UCSD-AML1 (cell line): Measurements from ENCODE around the gene NOB1.

ENCODE experiments used
- DNase-seq: peaks from one replicate; lab custom pipeline; 2025; ENCODE audit not compliant: unreplicated experiment; lab: John Stamatoyannopoulos, UW

The NOB1 gene

DNA sequence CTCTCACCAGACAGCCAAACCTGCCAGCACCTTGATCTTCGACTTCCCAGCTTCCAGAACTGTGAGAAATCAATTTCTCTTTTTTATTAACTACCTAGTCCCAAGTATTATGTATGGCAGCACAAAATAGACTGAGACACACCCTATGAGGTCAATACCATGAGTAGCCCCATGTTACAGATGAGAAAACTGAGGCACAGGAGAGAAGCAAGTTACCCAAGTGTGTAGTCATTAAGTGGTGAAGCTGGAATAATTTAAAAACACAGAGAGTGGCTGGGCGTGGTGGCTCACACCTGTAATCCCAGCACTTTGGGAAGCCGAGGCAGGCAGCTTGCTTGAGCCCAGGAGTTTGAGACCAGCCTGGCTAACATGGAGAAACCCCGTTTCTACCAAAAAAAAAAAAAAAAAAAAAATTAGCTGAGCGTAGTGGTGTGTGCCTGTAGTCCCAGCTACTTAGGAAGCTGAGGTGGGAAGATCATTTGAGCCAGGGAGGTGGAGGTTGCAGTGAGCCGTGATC, 33.2 kb downstream of the NOB1 start:
- no peak for DNase-seq

DNA sequence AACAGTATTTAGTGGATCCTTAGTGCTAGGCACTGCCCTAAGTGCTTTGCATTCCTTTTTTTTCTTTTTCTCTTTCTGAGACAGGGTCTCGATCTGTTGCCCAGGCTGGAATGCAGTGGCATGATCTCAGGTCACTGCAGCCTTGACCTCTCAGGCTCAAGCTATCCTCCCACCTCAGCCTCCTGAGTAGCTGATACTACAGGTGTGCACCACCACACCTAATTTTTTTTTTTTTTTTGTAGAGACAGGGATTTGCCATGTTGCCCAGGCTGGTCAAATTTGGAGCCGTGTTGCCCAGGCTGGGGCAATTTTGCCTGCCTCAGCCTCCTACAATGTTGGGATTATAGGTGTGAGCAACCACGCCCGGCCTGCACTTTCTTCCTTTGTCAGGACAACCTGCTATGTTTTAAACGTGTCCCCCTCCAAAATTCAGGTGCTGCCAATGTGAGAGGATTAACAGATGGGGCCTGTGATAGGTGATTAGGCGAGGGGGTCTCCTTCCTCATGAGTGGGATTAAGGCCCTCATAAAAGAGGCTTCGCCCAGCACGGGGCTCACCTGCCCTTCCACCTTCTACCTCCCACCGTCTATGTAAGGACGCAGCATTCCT, 33.8 kb downstream of the NOB1 start:
- DNase-seq, result no peak

DNA sequence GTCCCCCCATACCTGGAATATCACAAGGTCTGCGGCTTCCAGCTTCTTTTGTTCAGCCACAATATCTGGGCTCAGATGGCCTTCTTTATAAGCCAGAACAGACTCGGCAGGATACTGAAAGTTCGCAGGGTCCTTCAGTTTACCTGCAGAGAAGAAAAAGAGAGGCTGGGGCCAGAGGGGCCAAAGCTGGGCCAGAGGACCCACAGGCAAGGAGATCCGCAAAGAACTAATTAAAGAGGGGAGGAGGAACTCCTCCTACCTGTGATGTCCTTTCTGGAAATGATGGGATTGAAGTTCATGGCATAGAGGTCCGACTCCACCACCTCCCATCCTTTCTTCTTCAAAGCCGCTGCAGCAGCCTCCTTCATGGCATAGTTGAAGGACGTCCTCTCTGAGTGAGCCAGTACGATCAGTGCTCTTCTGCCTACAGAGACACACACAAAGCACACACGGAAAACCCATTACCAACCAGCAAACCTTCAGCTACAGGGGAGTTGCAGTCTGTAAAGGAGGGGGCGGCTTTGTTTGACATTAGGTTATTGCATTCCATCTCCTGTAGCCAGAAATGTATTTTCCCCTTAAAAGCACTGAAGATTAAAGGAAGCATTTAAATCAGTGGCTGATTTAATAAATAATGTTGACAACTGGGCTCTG, 36.5 kb downstream of the NOB1 start:
- no peak for DNase-seq

DNA sequence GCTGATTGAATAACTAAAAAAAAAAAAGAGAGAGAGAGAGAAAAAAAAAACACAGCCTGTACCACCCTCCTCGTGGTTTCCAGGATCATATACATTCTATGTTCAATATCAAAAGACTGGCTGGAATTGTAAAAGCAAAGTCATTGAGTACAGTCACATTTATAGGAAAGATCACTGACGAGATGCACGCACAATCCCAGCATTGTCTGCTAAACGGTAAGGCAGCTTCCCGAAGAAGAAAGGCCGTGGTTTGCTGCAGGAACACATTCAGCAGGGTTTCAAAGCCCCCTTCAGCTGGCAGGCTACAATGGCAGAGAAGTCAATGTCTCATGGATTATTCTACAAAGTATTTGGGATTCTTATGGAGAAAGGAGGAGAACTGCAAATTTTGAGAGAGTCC, 37.7 kb downstream of the NOB1 start:
- no peak for DNase-seq

DNA sequence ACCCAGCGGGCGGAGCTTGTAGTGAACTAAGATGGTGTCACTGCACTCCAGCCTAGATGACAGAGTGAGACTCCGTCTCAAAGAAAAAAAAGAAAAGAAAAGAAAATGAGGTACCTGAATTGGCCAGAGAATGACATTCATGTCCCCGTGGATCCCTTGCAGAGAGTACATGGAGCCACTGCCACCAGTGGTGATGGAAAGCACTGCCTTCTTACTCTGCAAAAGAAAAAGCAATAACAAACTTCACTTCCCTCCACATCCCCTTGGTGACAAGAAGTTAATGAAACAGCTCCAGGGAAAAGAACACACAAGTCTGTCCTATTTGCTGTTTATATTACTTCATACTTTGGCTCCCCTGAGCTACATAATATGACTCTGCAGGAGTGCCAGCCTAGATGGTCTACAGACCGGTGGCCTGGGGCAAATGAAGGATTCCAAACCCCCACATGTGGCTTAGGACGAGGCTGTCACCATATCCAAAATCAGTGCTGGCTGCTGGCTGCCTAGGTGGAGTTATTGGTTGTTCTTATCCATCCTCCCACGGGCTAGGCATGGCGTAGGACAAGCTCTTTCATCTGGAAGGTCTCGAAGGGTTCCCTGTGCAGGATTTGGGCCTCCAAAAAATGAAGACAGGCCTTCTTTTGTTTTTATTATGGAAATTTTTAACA, 41.7 kb downstream of the NOB1 start:
- no peak for DNase-seq

DNA sequence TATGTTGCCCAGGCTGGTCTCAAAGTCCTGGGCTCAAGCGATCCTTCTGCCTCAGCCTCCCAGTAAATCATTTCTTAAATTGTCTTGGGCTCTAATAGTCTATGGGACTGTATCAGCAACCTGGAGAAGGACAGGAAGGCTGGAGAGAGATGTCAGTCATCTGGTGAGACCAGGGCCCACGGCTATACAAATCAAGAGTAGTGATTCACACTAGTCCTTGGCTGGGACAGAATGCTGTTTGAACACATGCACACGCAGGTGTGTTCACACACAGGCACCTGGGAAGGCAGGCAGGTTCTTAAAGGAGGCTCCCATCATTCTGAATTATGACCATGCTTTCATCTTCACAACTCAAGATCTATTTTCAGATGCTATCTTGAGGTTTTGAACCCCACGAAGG, 42.4 kb downstream of the NOB1 start:
- no peak for DNase-seq

DNA sequence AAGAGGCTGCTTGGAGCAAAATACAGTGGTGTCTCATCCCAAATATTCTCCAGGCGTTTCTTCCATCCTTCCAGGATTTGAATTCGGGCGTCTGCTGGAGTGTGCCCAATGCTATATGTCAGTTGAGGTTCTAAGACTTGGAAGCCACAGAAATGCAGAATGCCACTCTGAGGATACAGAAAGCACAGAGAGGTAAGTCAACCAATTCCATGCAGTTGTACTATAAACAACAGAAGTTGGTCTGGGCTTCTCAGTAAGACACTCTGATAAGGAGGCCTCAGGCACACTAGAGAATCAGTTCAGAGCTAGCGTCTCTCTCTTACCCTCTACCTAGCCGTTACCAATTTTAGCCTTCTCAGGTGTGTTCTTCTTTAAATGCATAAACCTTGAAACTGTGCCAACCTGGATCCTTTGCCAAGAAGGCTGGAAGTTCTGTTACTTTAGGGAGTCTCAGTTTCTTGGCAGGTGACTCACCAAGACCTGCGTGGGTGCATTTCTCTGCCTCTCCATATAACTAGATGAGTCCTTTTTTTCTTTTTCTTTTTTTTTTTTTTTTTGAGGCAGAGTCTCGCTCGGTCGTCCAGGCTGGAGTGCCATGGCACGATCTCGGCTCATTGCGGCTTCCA, 43.5 kb downstream of the NOB1 start:
- DNase-seq, result no peak

DNA sequence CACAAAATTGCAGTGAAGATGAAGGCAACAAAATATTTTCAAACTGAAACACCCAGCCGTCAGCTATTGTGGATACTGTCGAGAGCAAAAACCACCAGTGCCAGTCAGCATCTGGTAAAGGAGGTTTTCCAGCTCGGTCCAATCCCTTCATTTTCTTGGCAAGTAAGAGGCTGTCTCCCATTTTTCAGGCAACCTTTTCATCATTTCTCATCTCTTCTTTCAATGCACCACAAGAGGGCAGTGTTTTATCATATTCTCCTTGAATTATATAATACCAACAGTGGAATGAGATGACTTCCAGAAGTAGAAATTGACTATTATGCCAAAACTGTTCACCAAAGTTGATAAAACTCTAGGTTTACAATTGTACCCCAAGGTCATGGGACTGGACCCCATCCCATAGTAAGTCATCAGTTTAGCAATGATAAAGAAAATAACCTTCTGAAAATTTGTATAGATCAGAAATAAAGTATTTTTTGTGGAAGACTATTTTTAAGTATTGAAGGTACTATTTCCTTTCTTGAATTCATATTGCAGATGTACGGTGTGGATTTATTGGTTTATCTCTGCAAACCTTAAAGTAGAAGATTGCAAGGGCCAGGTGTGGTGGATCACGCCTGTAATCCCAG, 45.2 kb downstream of the NOB1 start:
- no peak for DNase-seq

DNA sequence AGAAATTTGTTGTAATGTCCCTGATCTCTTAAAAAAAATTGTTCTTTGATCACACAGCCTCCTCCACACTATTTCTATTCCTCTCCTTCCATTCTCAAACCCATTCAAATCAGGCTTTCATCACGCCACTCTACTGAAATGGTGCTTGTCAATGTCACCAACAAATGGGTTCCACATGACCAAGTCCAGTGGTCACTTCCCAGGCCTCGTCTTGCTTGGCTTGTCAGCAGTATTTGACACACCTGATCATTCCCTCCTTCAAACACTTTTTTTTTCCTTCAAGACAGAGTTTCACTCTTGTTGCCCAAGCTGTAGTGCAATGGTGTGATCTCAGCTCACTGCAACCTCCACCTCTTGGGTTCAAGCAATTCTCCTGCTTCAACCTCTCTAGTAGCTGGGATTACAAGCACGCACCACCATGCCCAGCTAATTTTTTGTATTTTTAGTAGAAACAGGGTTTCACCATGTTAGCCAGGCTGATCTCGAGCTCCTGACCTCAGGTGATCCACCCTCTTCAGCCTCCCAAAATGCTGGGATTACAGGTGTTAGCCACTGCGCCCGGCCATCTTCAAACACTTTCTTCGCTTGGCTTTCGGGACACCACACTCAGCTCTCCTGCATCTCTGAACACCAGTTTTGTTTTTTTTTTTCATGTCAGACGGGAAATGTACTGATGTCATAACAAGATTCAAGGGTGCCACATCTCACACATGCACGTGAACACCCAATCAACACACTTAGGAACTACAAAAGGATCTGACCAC, 46.6 kb downstream of the NOB1 start:
- DNase-seq, result no peak

DNA sequence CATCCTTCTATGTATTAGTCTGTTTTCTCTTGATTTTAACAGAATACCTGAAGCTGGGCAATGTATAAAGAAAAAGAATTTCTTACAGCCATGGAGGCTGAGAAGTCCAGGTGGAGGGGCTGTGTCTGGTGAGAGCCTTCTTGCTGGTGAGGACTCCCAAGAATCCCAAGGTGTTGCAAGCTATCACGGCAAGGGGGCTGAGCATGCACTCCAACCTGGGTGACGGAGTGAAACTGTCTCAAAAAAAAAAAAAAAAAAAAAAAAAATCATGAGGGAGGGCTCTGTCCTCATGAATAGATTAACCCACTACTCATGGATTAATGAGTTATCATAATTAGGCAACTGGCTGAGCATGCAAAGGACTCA, 47.8 kb downstream of the NOB1 start:
- no peak for DNase-seq

DNA sequence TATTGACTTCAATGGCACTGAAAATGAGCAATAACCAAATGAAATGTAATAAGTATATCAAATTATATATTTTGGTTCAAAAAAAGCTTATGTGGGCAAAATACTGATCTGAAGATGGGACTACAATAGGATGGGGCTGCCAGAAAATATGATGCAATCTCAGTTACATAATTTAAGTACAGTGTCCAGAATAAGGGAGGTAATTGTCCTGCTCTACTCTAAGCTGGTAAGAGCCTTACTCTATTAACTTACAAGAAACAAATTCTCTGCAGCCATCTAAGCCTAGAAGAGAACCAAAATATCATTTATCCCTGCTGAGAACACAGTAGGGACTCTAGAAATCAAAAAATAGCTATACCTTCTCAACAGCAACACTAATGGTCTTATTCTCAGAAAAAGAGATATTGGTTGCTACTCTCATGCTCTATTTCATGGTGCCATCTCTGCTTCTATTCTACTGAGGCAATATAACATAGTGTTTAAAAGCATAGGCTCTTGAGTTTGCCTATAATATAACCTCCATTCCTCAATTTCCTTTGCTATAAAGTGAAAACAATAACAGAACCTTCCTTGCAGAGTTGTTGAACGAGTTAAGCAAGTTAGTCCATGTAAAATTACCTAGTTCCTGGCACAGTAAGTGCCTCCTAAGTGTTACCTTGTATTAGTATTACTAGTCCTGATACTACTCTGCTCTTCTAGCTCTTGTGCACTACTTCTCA, 48.3 kb downstream of the NOB1 start:
- no peak for DNase-seq

DNA sequence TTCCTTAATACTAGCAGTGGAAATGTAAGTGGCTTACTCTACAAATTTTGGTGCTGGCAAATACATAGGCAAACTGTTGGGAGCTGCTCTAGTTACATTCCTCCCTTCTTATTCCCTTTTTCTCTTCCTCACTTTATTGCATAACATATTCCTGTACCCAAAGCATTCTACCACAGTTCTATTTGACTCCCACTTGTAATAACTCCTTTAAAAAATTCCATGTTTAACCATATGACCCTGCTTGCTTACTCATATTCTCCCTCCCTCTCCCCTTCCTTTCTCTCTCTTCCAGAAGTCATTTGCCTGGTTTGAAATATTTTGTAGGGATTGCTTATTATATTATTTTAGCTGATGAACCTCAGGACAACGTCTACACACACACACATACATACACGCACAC, 51.1 kb downstream of the NOB1 start:
- no peak for DNase-seq

DNA sequence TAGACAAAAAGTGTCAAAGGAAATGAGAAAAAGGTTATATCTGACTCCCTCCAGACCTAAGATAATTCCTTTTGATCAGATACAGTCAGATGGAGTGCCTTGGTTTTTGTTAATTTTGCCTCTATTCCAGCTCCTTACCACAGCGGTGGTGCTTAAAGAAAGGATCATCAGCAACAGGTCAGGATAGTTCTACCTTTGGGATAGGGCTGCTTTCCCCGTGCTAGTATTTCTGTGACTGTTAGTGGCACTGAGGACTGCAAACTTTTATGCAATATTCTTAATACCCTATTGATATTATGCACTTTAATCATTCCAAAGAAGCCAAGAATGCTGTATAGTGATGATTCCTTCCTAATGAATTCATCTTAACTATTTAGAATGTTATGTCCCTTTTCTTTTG, 52.9 kb downstream of the NOB1 start:
- no peak for DNase-seq

DNA sequence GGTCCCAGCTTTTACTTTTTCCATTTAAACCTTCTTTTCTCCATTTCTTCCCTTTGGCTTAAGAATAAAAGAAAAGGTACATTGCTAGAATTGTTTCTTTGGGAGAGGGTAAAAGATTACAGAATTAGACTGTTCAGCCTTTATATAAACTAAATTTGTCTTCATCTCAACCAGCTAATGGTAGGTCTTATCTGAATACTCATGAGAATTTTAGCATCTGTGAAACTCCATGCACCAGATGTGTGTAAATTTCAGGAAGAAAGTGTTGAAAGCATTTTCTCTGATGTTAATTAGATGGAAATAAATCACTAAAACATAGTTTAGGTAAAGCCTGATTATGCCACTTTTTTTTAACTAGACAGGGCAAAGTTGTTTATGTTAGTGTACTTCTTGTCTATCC, 53.3 kb downstream of the NOB1 start:
- DNase-seq, result no peak

DNA sequence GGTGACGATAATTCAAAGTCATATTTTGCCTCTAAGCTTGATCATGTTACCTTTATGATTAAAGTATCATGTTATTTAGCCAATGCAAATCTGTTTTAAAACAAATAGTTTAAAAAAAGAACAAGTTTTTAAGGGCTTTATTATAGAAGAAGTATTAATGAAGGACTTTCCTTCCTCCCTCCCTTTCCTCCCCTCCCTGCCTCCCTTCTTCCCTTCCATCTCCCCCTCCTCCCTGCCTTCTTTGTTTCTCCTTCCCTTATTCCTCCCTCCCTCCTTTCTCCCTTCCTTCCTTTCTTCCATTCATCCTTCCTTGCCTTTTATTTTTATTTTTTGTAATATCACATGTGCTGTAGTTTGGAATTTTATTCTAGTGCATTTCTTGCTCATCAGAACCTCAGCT, 54.8 kb downstream of the NOB1 start:
- no peak for DNase-seq

DNA sequence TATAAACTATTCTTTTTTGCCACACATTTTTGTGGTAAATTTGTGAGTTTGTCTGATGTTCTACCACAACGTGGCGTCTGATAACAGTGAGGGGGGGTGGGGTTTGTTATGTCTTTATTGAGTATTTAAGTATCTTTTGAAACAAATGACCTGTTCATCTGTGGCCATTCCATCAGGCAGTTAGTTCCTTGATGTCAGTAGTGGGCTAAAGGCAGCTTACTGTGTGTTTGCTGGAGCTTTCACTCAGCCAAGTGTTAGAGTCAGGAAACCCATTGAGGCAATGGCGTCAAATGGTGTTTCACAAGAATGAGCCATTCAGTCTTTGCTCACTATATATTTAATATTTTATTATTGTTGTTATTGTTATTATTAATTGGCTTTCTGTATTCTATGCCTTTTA, 56.3 kb downstream of the NOB1 start:
- DNase-seq, result no peak

DNA sequence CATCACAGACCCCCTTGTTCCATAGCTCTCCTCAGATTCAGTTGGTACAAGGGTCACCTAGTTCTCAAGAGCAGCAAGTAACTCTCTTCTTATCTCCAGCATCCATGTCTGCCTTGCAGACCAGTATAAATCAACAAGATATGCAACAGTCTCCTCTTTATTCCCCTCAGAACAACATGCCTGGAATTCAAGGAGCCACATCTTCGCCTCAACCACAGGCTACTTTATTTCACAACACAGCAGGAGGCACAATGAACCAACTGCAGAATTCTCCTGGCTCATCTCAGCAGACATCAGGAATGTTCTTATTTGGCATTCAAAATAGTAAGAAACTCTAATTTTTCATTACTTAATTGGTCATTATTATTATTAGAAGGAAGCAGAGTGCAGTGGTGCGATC, 60.8 kb downstream of the NOB1 start:
- DNase-seq, result no peak

DNA sequence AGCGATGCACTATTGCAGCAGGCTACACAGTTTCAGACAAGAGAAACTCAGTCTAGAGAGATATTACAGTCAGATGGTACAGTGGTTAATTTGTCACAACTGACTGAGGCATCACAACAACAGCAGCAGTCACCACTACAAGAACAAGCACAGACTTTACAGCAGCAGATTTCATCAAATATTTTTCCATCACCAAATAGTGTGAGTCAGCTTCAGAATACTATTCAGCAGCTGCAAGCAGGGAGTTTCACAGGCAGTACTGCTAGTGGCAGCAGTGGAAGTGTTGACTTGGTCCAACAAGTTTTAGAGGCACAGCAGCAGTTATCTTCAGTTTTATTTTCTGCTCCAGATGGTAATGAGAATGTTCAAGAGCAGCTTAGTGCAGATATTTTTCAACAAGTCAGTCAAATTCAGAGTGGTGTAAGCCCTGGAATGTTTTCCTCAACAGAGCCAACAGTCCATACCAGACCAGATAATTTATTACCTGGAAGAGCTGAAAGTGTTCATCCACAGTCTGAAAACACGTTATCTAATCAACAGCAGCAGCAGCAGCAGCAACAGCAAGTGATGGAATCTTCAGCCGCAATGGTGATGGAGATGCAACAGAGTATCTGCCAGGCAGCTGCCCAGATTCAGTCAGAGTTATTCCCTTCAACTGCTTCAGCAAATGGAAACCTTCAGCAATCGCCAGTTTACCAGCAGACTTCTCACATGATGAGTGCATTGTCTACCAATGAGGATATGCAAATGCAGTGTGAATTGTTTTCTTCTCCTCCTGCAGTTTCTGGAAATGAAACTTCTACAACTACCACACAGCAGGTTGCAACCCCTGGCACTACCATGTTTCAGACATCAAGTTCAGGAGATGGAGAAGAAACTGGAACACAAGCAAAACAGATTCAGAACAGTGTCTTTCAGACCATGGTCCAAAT, 62.5 kb downstream of the NOB1 start:
- no peak for DNase-seq
